ENCODE data around the gene DUS1L.

DNA sequence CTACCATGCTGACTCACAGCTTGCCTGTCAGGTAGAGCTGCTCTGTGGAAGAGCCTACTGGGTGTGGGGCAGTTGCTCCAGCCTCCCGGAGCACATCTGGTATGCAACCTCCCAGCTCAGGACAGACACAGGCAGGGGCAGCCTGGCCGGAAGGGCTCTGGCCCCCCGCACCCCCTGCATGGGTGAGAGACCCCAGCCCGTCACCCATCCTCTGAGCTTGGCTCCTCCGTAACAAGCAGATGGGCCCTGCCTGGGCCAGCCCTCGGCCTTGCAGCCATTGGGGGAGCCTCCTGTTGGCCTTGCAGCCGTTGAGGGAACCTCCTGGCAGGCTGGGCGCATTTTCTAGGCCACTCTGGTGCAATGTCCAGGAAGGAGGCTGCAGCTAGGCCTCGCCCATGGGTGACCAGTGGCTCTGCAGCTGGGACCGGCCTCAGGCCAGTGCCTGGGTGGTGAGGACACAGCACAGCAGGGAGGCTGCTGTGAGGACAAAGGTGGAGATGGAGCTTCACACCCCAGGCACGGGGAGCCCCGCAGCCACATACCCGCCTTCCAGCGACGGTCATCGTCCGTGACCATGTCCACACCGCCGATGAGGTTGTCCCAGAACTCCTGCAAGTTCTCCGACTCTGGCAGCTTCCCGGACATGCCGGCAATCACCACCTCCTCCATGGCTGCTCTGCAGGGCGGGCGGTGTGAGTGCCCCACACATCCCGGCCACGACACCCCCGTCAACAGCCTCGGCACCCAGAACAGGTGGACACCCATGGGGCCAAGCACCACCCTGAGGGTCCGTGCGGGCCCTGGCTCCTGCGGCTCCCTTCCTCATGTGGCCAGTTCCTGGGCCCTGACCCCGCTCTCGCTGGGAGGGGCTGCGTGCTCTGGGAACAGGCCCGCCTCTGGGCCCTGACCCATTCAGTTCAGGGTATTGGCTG, 30.4 kb upstream of the DUS1L start:
- TF ChIP-seq PPARA (CRISPR knock-in tag; IDR thresholded peaks at IDR 0.05; ENCODE audit: borderline replicate concordance) = no peak
- no peak for TF ChIP-seq ESRRG (CRISPR knock-in tag; IDR thresholded peaks at IDR 0.05)
- no peak for TF ChIP-seq TOX (CRISPR knock-in tag; IDR thresholded peaks at IDR 0.05; ENCODE audit: borderline replicate concordance)
- TF ChIP-seq BACH2 (CRISPR knock-in tag; IDR thresholded peaks at IDR 0.05; ENCODE audit: borderline replicate concordance) = no peak
- TF ChIP-seq ZNF70 (CRISPR knock-in tag; IDR thresholded peaks at IDR 0.05) = no peak
- no peak for TF ChIP-seq GLIS3 (CRISPR knock-in tag; IDR thresholded peaks at IDR 0.05)
- TF ChIP-seq SNAI2 (CRISPR knock-in tag; IDR thresholded peaks at IDR 0.05) = no peak
- TF ChIP-seq, protein P1, sequence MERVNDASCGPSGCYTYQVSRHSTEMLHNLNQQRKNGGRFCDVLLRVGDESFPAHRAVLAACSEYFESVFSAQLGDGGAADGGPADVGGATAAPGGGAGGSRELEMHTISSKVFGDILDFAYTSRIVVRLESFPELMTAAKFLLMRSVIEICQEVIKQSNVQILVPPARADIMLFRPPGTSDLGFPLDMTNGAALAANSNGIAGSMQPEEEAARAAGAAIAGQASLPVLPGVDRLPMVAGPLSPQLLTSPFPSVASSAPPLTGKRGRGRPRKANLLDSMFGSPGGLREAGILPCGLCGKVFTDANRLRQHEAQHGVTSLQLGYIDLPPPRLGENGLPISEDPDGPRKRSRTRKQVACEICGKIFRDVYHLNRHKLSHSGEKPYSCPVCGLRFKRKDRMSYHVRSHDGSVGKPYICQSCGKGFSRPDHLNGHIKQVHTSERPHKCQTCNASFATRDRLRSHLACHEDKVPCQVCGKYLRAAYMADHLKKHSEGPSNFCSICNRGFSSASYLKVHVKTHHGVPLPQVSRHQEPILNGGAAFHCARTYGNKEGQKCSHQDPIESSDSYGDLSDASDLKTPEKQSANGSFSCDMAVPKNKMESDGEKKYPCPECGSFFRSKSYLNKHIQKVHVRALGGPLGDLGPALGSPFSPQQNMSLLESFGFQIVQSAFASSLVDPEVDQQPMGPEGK (CRISPR knock-in tag; IDR thresholded peaks at IDR 0.05; ENCODE audit: borderline replicate concordance) = no peak
- TF ChIP-seq ARNTL (CRISPR knock-in tag; IDR thresholded peaks at IDR 0.05; ENCODE audit: borderline replicate concordance, low read depth) = no peak
- no peak for TF ChIP-seq ZFP30 (CRISPR knock-in tag; IDR thresholded peaks at IDR 0.05)
